Prostate gland (tissue), 2 donors: ENCODE results near the gene ACOT12.

Experiments used
- POLR2A ChIP-seq: fragments of 450-650 bp; IDR thresholded peaks from one replicate; pipeline ENCODE4 v1.6.1; 2016; ENCODE audit warnings: antibody characterized with exemption, mild to moderate bottlenecking
- TF ChIP-seq, protein P1 (sequence below), 4 experiments: fragments of 200-600 bp in 2 of 4; fragments of 450-650 bp in 2 of 4; sonication (generic) in 2 of 4; IDR thresholded peaks; 1 replicate in 3 of 4; 2 replicates in 1 of 4; pipeline ENCODE4 v1.5.1; 2016 to 2019; ENCODE audit warnings: antibody characterized with exemption in 4 of 4, mild to moderate bottlenecking in 2 of 4, moderate library complexity in 2 of 4

DNA sequence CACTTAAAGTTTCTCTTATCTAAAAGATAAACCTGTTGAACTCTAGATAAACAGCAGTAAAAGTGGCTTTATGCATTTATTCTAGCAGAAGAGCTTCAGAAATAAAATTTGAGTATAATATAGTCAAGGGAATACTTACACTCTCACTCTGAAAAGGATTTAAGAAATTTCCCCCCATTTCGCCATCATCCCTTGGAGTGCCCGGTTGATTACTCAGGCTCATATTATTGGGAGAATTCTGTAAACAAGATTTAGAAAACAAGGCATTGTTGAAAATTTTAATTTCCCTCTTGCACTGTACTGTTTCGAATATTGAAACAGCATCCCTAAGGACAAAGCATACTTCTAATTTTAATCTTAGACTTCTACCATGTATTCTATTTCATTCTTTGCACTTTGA, 34.5 kb upstream of the ACOT12 start:
- TF ChIP-seq, protein P1, sequence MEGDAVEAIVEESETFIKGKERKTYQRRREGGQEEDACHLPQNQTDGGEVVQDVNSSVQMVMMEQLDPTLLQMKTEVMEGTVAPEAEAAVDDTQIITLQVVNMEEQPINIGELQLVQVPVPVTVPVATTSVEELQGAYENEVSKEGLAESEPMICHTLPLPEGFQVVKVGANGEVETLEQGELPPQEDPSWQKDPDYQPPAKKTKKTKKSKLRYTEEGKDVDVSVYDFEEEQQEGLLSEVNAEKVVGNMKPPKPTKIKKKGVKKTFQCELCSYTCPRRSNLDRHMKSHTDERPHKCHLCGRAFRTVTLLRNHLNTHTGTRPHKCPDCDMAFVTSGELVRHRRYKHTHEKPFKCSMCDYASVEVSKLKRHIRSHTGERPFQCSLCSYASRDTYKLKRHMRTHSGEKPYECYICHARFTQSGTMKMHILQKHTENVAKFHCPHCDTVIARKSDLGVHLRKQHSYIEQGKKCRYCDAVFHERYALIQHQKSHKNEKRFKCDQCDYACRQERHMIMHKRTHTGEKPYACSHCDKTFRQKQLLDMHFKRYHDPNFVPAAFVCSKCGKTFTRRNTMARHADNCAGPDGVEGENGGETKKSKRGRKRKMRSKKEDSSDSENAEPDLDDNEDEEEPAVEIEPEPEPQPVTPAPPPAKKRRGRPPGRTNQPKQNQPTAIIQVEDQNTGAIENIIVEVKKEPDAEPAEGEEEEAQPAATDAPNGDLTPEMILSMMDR (IDR thresholded peaks at IDR 0.05): no peak
- TF ChIP-seq POLR2A: no peak
